ENCODE measurements around the gene TPST1.
A peak's percentile ranks its signal among the peaks of the same experiment; 100 is the strongest.

TPST1 gene

GRCh38 chr7:66281678-66282590 lies 76.8 kb downstream of the TPST1 start:
- no peaks in the 10 kb centered on the region for H3K36me3 Mint-ChIP-seq
- DNase-seq (ENCODE audit: low spot score in 2 of 2): no peak
- ATAC-seq: no peak
- H3K4me3 Mint-ChIP-seq: no peak overlapping the region
- no peaks in the 10 kb centered on the region for H3K4me1 Mint-ChIP-seq
- no peaks in the 10 kb centered on the region for H3K9me3 Mint-ChIP-seq
- H3K27ac Mint-ChIP-seq: no peak overlapping the region

GRCh38 chr7:66282591-66282935 lies 77.4 kb downstream of the TPST1 start:
- DNase-seq (ENCODE audit: low spot score in 2 of 2) (no peak), ATAC-seq (no peak)
- H3K4me3 Mint-ChIP-seq: no peak overlapping the region
- no peak overlapping the region for H3K27ac Mint-ChIP-seq
- no peaks in the 10 kb centered on the region for H3K9me3 Mint-ChIP-seq
- H3K4me1 Mint-ChIP-seq: no peaks in the 10 kb centered on the region
- no peaks in the 10 kb centered on the region for H3K36me3 Mint-ChIP-seq

- no peak overlapping the region for H3K27ac Mint-ChIP-seq
- H3K4me1 Mint-ChIP-seq: no peaks in the 10 kb centered on the region
- ATAC-seq (peak; percentile 87), DNase-seq (ENCODE audit: low spot score in 2 of 2) (no peak)
- no peak overlapping the region for H3K4me3 Mint-ChIP-seq
- H3K9me3 Mint-ChIP-seq: no peaks in the 10 kb centered on the region
- H3K36me3 Mint-ChIP-seq: no peaks in the 10 kb centered on the region
Measured at GRCh38 chr7:66283003-66283920, 78.1 kb downstream of the TPST1 start.

GRCh38 chr7:66296001-66296521 lies 90.9 kb downstream of the TPST1 start:
- H3K36me3 Mint-ChIP-seq: no peaks in the 10 kb centered on the region
- H3K27ac Mint-ChIP-seq: no peak overlapping the region
- no peaks in the 10 kb centered on the region for H3K4me1 Mint-ChIP-seq
- peaks cover 12% of the 10 kb centered on the region for H3K9me3 Mint-ChIP-seq
- H3K4me3 Mint-ChIP-seq: no peak overlapping the region
- no peak for DNase-seq (ENCODE audit: low spot score in 2 of 2)
- ATAC-seq: no peak

- DNase-seq (ENCODE audit: low spot score in 2 of 2): no peak
- peaks cover 12% of the 10 kb centered on the region for H3K9me3 Mint-ChIP-seq
- H3K4me1 Mint-ChIP-seq: no peaks in the 10 kb centered on the region
- no peak for ATAC-seq
- no peaks in the 10 kb centered on the region for H3K36me3 Mint-ChIP-seq
- no peak overlapping the region for H3K4me3 Mint-ChIP-seq
- H3K27ac Mint-ChIP-seq: no peak overlapping the region
Measured at GRCh38 chr7:66296557-66296956, 91.4 kb downstream of the TPST1 start.

- ATAC-seq (no peak), DNase-seq (ENCODE audit: low spot score in 2 of 2) (no peak)
- peaks cover 12% of the 10 kb centered on the region for H3K9me3 Mint-ChIP-seq
- no peaks in the 10 kb centered on the region for H3K4me1 Mint-ChIP-seq
- no peak overlapping the region for H3K27ac Mint-ChIP-seq
- no peak overlapping the region for H3K4me3 Mint-ChIP-seq
- no peaks in the 10 kb centered on the region for H3K36me3 Mint-ChIP-seq
Measured at GRCh38 chr7:66297579-66297978, 92.4 kb downstream of the TPST1 start.

- Mint-ChIP-seq H3K27ac (no peak overlapping the region), H3K36me3 (no peaks in the 10 kb centered on the region), H3K4me3 (no peak overlapping the region), H3K4me1 (no peaks in the 10 kb centered on the region), H3K9me3 (peaks cover 12% of the 10 kb centered on the region)
- ATAC-seq: no peak
- no peak for DNase-seq (ENCODE audit: low spot score in 2 of 2)
Measured at GRCh38 chr7:66301249-66301648, 96.1 kb downstream of the TPST1 start.

- DNase-seq (ENCODE audit: low spot score in 2 of 2): no peak
- H3K4me3 Mint-ChIP-seq: no peak overlapping the region
- peaks cover 12% of the 10 kb centered on the region for H3K9me3 Mint-ChIP-seq
- no peak overlapping the region for H3K27ac Mint-ChIP-seq
- ATAC-seq: no peak
- H3K4me1 Mint-ChIP-seq: no peaks in the 10 kb centered on the region
- no peaks in the 10 kb centered on the region for H3K36me3 Mint-ChIP-seq
Measured at GRCh38 chr7:66301737-66302136, 96.6 kb downstream of the TPST1 start.

GRCh38 chr7:66303454-66304155 lies 98.5 kb downstream of the TPST1 start:
- DNase-seq (ENCODE audit: low spot score in 2 of 2) (no peak), ATAC-seq (no peak)
- H3K4me1 Mint-ChIP-seq: no peaks in the 10 kb centered on the region
- peaks cover 9% of the 10 kb centered on the region for H3K9me3 Mint-ChIP-seq
- no peak overlapping the region for H3K4me3 Mint-ChIP-seq
- H3K36me3 Mint-ChIP-seq: no peaks in the 10 kb centered on the region
- no peak overlapping the region for H3K27ac Mint-ChIP-seq

GRCh38 chr7:66304536-66304935 lies 99.4 kb downstream of the TPST1 start:
- peaks cover 5% of the 10 kb centered on the region for H3K9me3 Mint-ChIP-seq
- no peak overlapping the region for H3K27ac Mint-ChIP-seq
- no peaks in the 10 kb centered on the region for H3K36me3 Mint-ChIP-seq
- no peak overlapping the region for H3K4me3 Mint-ChIP-seq
- ATAC-seq: no peak
- DNase-seq (ENCODE audit: low spot score in 2 of 2): no peak
- H3K4me1 Mint-ChIP-seq: no peaks in the 10 kb centered on the region

- H3K4me3 Mint-ChIP-seq: no peak overlapping the region
- H3K9me3 Mint-ChIP-seq: no peaks in the 10 kb centered on the region
- ATAC-seq (no peak), DNase-seq (ENCODE audit: low spot score in 2 of 2) (no peak)
- no peak overlapping the region for H3K27ac Mint-ChIP-seq
- H3K4me1 Mint-ChIP-seq: no peaks in the 10 kb centered on the region
- no peaks in the 10 kb centered on the region for H3K36me3 Mint-ChIP-seq
Measured at GRCh38 chr7:66306243-66306642, 101.1 kb downstream of the TPST1 start.

GRCh38 chr7:66307591-66308215 lies 102.6 kb downstream of the TPST1 start:
- Mint-ChIP-seq H3K4me3 (no peak overlapping the region), H3K36me3 (no peaks in the 10 kb centered on the region), H3K27ac (no peak overlapping the region), H3K9me3 (no peaks in the 10 kb centered on the region), H3K4me1 (no peaks in the 10 kb centered on the region)
- ATAC-seq (no peak), DNase-seq (ENCODE audit: low spot score in 2 of 2) (no peak)

- Mint-ChIP-seq H3K27ac (no peak overlapping the region), H3K9me3 (no peaks in the 10 kb centered on the region), H3K36me3 (no peaks in the 10 kb centered on the region), H3K4me3 (no peak overlapping the region), H3K4me1 (no peaks in the 10 kb centered on the region)
- ATAC-seq: no peak
- no peak for DNase-seq (ENCODE audit: low spot score in 2 of 2)
Measured at GRCh38 chr7:66308411-66308810, 103.3 kb downstream of the TPST1 start.

GRCh38 chr7:66310620-66311019 lies 105.5 kb downstream of the TPST1 start:
- Mint-ChIP-seq H3K4me3 (no peak overlapping the region), H3K4me1 (no peaks in the 10 kb centered on the region), H3K36me3 (no peaks in the 10 kb centered on the region), H3K9me3 (no peaks in the 10 kb centered on the region), H3K27ac (no peak overlapping the region)
- DNase-seq (ENCODE audit: low spot score in 2 of 2): no peak
- no peak for ATAC-seq
